Esophagus squamous epithelium (tissue), 5 donors: ENCODE measurements around the gene CACFD1. TPM values are rescaled to one million over a fixed set of nuclear protein-coding genes. Genes with fewer than 3 reads are reported as not detected.

Experiments used
- DNase-seq: peaks from one replicate; lab custom pipeline; 2025; lab: John Stamatoyannopoulos, UW
- H3K27ac ChIP-seq, 4 donors: fragments of 200-600 bp; sonication (generic); one replicate each; pipeline ENCODE4 v1.5.1; 2016 to 2019; ENCODE audit warnings: mild to moderate bottlenecking in 1 of 4
- H3K27me3 ChIP-seq, 4 donors: fragments of 200-600 bp; sonication (generic); 1 replicate in 3 of 4; 2 replicates in 1 of 4; pipeline versions ENCODE4 v1.5.1 to v1.6.0; 2017 to 2021; ENCODE audit warnings: antibody characterized with exemption in 1 of 4
- H3K36me3 ChIP-seq, 3 donors: fragments of 200-600 bp; sonication (generic); one replicate each; pipeline ENCODE4 v1.5.1; 2016 to 2019
- H3K4me1 ChIP-seq, 3 donors: fragments of 200-600 bp; sonication (generic); one replicate each; pipeline ENCODE4 v1.5.1; 2017 to 2019
- H3K4me3 ChIP-seq, 4 donors: fragments of 200-600 bp; sonication (generic); 1 replicate in 3 of 4; 2 replicates in 1 of 4; pipeline ENCODE4 v1.5.1; 2016 to 2019; ENCODE audit warnings: mild to moderate bottlenecking in 2 of 4, moderate library complexity in 1 of 4
- H3K9me3 ChIP-seq, 3 donors: fragments of 200-600 bp; sonication (generic); one replicate each; pipeline ENCODE4 v1.5.1; 2016 to 2019
- POLR2A ChIP-seq, 4 donors: fragments of 450-650 bp; IDR thresholded peaks; one replicate each; pipeline ENCODE4 v1.6.1; 2017; ENCODE audit warnings: antibody characterized with exemption in 4 of 4, mild to moderate bottlenecking in 4 of 4, moderate library complexity in 3 of 4
- WGBS, 2 donors: methylation state at CpG; one replicate each; pipeline ENCODE4 v1.1.5; 2018; 5-methylcytosine and 5-hydroxymethylcytosine counted together
- intact Hi-C: fragments of 100-400 bp; cut with DNase I; formaldehyde crosslinking; loops from one replicate; pipeline ENCODE4 v1.15.0; 2022
- total RNA-seq, 4 donors: library from RNA; depleted of rRNA; stranded (reverse); fragments of >200 nt; gene quantifications; one replicate each; pipeline ENCODE4 v1.1.0, GENCODE V29; 2016
- TF ChIP-seq, protein P1 (sequence below), 6 experiments: fragments of 450-650 bp in 4 of 6; fragments of 200-600 bp in 2 of 6; sonication (generic) in 2 of 6; IDR thresholded peaks; one replicate each; pipeline ENCODE4 v1.5.1; 2016 to 2019; ENCODE audit warnings: antibody characterized with exemption in 6 of 6, mild to moderate bottlenecking in 4 of 6, moderate library complexity in 4 of 6
- donor health status: DM: yes; HTN: yes; CAD: no.

CACFD1 gene
- total RNA-seq, 4 donors from 2014 or later, result 5.9 to 13.7 (median 9.1) TPM

DNA sequence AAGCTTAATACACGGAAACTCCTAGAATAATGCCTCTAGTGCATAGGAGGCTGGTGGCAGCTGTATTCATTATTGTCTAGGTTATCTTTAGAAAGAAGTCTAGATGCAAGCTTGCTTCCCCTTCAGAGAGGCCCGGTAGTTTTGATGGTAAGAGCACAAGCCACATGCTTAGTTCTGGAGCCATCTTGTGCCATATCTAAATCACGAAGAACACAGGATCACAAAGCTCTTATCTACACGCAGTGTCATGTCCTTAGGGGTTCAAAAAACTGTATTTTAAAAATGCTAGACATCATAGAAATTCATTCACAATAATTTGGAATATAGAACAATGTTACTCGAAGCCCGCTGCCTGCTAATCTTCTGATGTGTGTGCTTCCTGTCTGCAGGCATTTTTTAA lies 6.2 kb downstream of the CACFD1 start:
- WGBS, 2 donors, result 75 to 82% methylated on average over 6 of the region's 6 CpGs
- Histone ChIP-seq H3K9me3 (no peaks in the 10 kb centered on the region), H3K27ac (no peak overlapping the region), H3K36me3 (peaks cover 0 to 34% (median 0%) of the 10 kb centered on the region in 3 donors), H3K4me3 (no peak overlapping the region), H3K4me1 (peaks cover 0 to 5% (median 3%) of the 10 kb centered on the region in 3 donors), H3K27me3 (no peaks in the 10 kb centered on the region)
- DNase-seq, result no peak
- no peak for TF ChIP-seq POLR2A (IDR thresholded peaks at IDR 0.05)
- TF ChIP-seq, protein P1, sequence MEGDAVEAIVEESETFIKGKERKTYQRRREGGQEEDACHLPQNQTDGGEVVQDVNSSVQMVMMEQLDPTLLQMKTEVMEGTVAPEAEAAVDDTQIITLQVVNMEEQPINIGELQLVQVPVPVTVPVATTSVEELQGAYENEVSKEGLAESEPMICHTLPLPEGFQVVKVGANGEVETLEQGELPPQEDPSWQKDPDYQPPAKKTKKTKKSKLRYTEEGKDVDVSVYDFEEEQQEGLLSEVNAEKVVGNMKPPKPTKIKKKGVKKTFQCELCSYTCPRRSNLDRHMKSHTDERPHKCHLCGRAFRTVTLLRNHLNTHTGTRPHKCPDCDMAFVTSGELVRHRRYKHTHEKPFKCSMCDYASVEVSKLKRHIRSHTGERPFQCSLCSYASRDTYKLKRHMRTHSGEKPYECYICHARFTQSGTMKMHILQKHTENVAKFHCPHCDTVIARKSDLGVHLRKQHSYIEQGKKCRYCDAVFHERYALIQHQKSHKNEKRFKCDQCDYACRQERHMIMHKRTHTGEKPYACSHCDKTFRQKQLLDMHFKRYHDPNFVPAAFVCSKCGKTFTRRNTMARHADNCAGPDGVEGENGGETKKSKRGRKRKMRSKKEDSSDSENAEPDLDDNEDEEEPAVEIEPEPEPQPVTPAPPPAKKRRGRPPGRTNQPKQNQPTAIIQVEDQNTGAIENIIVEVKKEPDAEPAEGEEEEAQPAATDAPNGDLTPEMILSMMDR (IDR thresholded peaks at IDR 0.05), result no peak
- intact Hi-C loops, result loop anchor here (10.0 kb wide), 1 partner anchor 51 kb away; the partner anchor contains the start of gene REXO4

DNA sequence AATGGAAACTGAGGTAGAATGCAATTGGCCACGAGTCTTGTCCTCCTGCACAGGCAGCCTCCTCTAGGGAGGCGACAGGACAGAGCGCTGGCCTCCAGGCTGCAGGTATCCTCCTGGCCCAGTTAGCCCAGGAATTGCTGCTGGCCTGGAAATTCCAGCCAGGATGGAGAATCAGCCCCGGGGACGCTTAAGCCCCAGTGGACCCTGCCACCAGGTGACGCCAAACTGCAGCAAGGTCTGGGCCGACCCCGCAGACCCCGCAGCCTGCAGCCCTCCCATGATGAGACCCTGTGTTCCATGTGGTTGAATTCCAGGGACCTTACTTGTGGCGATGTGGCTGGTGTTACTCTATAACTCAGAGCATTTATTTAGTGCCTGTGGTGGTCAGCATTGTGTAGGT lies 7.3 kb downstream of the CACFD1 start:
- Histone ChIP-seq H3K4me3 (no peak overlapping the region), H3K9me3 (no peaks in the 10 kb centered on the region), H3K27me3 (no peaks in the 10 kb centered on the region), H3K27ac (no peak overlapping the region), H3K36me3 (peaks cover 0 to 34% (median 0%) of the 10 kb centered on the region in 3 donors), H3K4me1 (no peaks in the 10 kb centered on the region)
- TF ChIP-seq, protein P1 (IDR thresholded peaks at IDR 0.05), result no peak
- TF ChIP-seq POLR2A (IDR thresholded peaks at IDR 0.05), result no peak
- no peak for DNase-seq
- intact Hi-C loops, result loop anchor here (10.0 kb wide), 1 partner anchor 52 kb away; the partner anchor contains the start of gene REXO4
- WGBS, 2 donors, result 75 to 82% methylated on average over 4 to 5 of the region's 10 CpGs

DNA sequence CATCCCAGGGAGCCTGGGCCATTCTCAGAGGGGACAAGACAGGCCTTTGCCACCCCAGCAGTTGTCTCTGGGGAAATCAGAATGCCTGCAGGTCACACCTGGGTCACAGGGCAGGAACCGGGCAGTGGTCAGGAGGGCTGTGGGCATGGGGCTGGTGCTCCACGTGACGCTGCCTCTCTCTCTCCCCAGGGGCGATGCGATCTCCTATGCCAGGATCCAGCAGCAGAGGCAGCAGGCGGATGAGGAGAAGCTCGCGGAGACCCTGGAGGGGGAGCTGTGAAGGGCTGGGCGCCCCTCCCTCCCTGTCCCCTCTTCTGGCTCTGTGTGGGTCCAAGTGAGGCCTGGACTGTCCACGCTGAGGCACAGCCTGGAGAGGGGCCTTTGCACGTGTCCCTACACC lies 8.6 kb downstream of the CACFD1 start:
- DNase-seq, result no peak
- no peaks in the 10 kb centered on the region for H3K4me1 ChIP-seq
- TF ChIP-seq, protein P1 (IDR thresholded peaks at IDR 0.05), result no peak
- peaks cover 0 to 34% (median 0%) of the 10 kb centered on the region in 3 donors for H3K36me3 ChIP-seq
- 100% methylated on average over 4 of the region's 11 CpGs; no CpG with 5 or more reads in 1 of the 2 donors for WGBS, 2 donors
- H3K27ac ChIP-seq, result no peak overlapping the region
- H3K27me3 ChIP-seq, result no peaks in the 10 kb centered on the region
- H3K4me3 ChIP-seq, result no peak overlapping the region
- intact Hi-C loops, result loop anchor here (10.0 kb wide), 1 partner anchor 54 kb away; the partner anchor contains the start of gene REXO4
- no peaks in the 10 kb centered on the region for H3K9me3 ChIP-seq

DNA sequence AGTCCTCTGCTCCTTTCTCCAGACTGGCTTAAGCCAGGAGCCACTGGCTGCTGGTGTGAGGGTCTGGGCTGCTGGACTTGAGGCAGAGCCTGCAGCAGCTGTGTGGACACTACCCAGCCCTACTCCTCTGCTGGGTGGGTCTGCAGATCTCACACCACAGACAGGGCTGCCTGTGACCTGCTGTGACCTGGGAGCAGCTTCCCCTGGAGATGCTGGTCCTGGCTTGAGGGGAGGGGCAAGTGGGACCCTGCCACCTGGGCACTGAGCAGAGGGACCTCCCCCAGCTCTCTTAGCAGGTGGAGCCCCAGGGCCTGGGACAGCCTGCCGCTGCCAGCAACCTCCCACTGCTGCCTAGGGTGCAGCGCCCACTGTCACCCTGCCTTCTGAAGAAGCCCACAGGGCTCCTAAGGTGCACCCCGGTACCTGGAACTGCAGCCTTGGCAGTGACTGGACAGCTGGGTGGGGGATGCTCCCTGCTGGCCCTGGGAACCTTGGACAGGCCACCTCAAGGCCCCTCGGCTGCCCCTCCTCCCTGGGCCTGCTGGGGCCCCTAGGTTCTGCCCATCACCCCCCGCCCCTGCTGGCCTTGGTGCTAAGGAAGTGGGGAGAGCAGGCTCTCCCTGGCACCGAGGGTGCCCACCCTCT lies 9.1 kb downstream of the CACFD1 start:
- H3K4me1 ChIP-seq, result no peaks in the 10 kb centered on the region
- H3K36me3 ChIP-seq, result peaks cover 0 to 34% (median 0%) of the 10 kb centered on the region in 3 donors
- no peak for DNase-seq
- no peaks in the 10 kb centered on the region for H3K27me3 ChIP-seq
- no peak for TF ChIP-seq POLR2A (IDR thresholded peaks at IDR 0.05)
- TF ChIP-seq, protein P1 (IDR thresholded peaks at IDR 0.05), result no peak
- intact Hi-C loops, result loop anchor here (10.0 kb wide), 1 partner anchor 54 kb away; the partner anchor contains the start of gene REXO4
- WGBS, 2 donors, result no CpG with 5 or more reads among the region's 6 CpGs
- no peak overlapping the region for H3K27ac ChIP-seq
- no peaks in the 10 kb centered on the region for H3K9me3 ChIP-seq
- H3K4me3 ChIP-seq, result no peak overlapping the region

DNA sequence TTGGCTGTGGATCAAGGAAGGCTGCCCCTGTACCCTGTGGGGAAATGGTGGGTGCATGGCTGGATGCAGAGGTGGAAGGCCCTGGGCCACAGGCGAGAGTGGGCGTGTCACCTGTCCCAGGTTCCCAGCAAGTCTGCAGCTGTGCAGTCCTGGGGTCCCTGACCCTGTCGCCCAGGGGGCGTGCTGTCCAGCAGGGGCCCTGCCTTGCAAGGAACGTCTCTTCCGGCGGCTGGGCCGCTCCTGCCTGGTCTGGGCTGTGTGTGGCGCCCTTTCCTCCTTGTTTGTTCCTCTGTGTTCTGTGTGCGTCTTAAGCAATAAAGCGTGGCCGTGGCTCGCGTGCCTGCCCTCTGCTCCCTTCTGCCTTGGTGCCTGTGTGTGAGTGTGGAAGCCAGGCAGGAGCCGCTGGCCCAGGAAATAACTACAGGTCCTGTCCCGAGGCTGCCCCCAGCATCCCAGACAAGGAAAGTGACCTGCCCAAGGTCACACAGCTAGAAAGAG lies 10.7 kb downstream of the CACFD1 start:
- intact Hi-C loops, result no loop called here
- no peaks in the 10 kb centered on the region for H3K4me1 ChIP-seq
- peaks cover 0 to 22% (median 0%) of the 10 kb centered on the region in 3 donors for H3K36me3 ChIP-seq
- no peak overlapping the region for H3K27ac ChIP-seq
- no peak overlapping the region for H3K4me3 ChIP-seq
- no peaks in the 10 kb centered on the region for H3K9me3 ChIP-seq
- 83% methylated on average over 15 of the region's 16 CpGs; no CpG with 5 or more reads in 1 of the 2 donors for WGBS, 2 donors
- DNase-seq, result no peak
- TF ChIP-seq, protein P1 (IDR thresholded peaks at IDR 0.05), result no peak
- no peak for TF ChIP-seq POLR2A (IDR thresholded peaks at IDR 0.05)
- no peaks in the 10 kb centered on the region for H3K27me3 ChIP-seq
